Upper lobe of right lung (tissue), 1 donor: Measurements from ENCODE around the gene HDAC4. TPM values are rescaled to one million over a fixed set of nuclear protein-coding genes. Genes with fewer than 3 reads are reported as not detected.
A peak's percentile ranks its signal among the peaks of the same experiment; 100 is the strongest.

ENCODE experiments used
- ATAC-seq: fragments of 200-7000 bp; cut with Tn5 transposase; one replicate; pipeline ENCODE4 v1.9.1; 2020; ENCODE audit warnings: mild to moderate bottlenecking, moderate library complexity
- DNase-seq: peaks from one replicate; pipeline ENCODE4 v3.0.0-alpha.2; 2020
- H3K27ac ChIP-seq: fragments of 200-600 bp; one replicate; pipeline ENCODE4 v1.8.0; 2022
- H3K27me3 ChIP-seq: fragments of 200-600 bp; one replicate; pipeline ENCODE4 v1.8.0; 2022; ENCODE audit warnings: mild to moderate bottlenecking
- H3K36me3 ChIP-seq: fragments of 200-600 bp; one replicate; pipeline ENCODE4 v1.8.0; 2022
- H3K4me1 ChIP-seq: fragments of 200-600 bp; one replicate; pipeline ENCODE4 v1.8.0; 2022
- H3K4me3 ChIP-seq: fragments of 200-600 bp; one replicate; pipeline ENCODE4 v1.8.0; 2022; ENCODE audit warnings: mild to moderate bottlenecking
- H3K9me3 ChIP-seq: fragments of 200-600 bp; one replicate; pipeline ENCODE4 v1.8.0; 2022
- intact Hi-C: fragments of 100-400 bp; cut with DNase I; formaldehyde crosslinking; loops from one replicate; pipeline ENCODE4 v1.11.0; 2022
- total RNA-seq: library from RNA; stranded (reverse); fragmentation: NEBNext Ultra II Directional; extraction: Animal tissue kit (Norgen Biotek cat#: 25700); gene quantifications from one replicate; pipeline ENCODE4 v1.2.1, GENCODE V29; 2021
- TF ChIP-seq, protein P1 (sequence below): fragments of 200-600 bp; IDR thresholded peaks from one replicate; pipeline ENCODE4 v1.8.0; 2022; ENCODE audit warnings: antibody characterized with exemption
- donor health status: DM: no; HTN: yes; CAD: no; lungs with severe emphysema.

Gene HDAC4
- total RNA-seq, 1 donor from 2014 or later, result 44.1 TPM

DNA sequence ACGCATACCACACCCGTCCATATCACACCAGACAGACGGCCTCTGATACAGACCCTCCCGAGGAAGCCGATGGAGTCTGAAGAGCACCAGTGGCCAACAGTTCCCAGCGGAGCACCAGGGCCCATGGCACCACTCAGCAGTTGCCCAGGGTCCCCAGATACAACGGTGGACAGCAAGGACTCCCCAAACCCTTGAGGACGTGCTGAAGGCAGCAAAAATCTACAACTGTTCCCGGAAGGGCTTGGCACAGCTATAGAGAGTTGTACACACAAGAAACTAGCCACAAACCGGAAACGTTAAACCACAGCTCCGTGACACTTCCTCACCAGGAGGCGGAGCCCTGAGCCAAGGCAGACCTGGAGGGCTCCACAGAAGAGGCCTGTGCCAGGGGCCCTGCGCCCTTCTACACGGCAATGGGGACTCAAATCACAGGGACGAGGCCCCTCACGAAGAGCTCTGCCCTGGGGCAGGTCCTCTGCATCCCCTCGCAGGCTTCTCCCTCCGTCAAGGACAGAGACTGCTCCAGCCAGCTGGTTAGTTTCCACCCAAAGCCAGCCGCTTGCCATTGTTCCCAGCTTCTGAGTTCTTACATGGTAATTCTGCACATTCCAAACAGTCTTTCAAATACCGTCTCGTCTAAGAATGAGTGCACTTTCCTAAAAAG is 133.4 kb downstream of the HDAC4 start:
- ATAC-seq (peak; percentile 89), DNase-seq (peak; percentile 87)
- intact Hi-C loops, result no loop called here
- H3K4me3 ChIP-seq, result peak overlapping the region; percentile 36
- no peaks in the 10 kb centered on the region for H3K36me3 ChIP-seq
- H3K4me1 ChIP-seq, result peaks cover 54% of the 10 kb centered on the region
- TF ChIP-seq, protein P1, sequence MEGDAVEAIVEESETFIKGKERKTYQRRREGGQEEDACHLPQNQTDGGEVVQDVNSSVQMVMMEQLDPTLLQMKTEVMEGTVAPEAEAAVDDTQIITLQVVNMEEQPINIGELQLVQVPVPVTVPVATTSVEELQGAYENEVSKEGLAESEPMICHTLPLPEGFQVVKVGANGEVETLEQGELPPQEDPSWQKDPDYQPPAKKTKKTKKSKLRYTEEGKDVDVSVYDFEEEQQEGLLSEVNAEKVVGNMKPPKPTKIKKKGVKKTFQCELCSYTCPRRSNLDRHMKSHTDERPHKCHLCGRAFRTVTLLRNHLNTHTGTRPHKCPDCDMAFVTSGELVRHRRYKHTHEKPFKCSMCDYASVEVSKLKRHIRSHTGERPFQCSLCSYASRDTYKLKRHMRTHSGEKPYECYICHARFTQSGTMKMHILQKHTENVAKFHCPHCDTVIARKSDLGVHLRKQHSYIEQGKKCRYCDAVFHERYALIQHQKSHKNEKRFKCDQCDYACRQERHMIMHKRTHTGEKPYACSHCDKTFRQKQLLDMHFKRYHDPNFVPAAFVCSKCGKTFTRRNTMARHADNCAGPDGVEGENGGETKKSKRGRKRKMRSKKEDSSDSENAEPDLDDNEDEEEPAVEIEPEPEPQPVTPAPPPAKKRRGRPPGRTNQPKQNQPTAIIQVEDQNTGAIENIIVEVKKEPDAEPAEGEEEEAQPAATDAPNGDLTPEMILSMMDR, result peak; percentile 49
- H3K9me3 ChIP-seq, result no peaks in the 10 kb centered on the region
- H3K27me3 ChIP-seq, result no peaks in the 10 kb centered on the region
- H3K27ac ChIP-seq, result peak overlapping the region; percentile 86

DNA sequence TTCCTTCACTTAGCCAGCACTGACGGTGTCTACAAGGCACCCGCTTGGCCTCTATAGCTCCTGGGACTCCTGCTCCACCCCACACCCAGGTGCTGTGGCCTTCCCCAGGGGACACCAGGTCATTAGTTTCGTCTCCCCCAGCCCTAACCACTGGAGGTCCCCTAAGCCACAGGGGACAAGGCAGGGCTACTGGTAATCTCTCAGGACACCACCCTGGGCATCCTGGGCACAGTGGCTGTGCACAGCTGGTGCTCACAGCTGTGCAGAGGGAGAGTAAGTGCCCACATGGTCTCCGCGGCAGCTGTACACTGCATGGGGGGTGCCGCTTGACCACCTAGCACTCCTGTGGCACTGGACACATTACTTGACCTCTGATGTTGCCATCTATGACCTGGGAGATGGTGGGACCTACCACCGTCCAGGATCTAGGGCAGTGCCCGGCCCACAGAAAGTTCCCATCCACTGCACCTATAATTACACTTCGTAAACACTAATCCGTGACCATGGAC is 134.0 kb downstream of the HDAC4 start:
- no peaks in the 10 kb centered on the region for H3K27me3 ChIP-seq
- peak overlapping the region; percentile 86 for H3K27ac ChIP-seq
- DNase-seq (no peak), ATAC-seq (no peak)
- TF ChIP-seq, protein P1, result no peak
- intact Hi-C loops, result no loop called here
- no peaks in the 10 kb centered on the region for H3K9me3 ChIP-seq
- peaks cover 54% of the 10 kb centered on the region for H3K4me1 ChIP-seq
- H3K36me3 ChIP-seq, result no peaks in the 10 kb centered on the region
- H3K4me3 ChIP-seq, result peak overlapping the region; percentile 36

DNA sequence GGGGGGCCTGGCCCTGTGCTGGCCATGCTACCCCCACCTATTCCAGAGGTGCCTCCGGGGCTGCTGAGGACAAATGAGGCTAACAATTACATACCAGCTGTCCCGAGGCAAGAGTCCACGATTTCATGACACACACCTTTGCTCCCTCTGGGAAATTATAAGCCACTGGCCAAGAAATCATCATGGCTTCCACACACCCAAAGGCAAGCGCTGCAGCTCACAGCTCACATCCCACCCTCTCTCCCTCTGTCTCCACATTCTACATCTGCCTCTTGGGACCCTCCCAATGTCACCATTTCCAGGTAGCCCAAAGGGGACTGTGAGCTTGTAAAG is 134.4 kb downstream of the HDAC4 start:
- TF ChIP-seq, protein P1, result no peak
- Histone ChIP-seq H3K9me3 (no peaks in the 10 kb centered on the region), H3K27ac (peak overlapping the region; percentile 86), H3K4me3 (no peak overlapping the region), H3K36me3 (no peaks in the 10 kb centered on the region), H3K4me1 (peaks cover 54% of the 10 kb centered on the region), H3K27me3 (no peaks in the 10 kb centered on the region)
- DNase-seq (no peak), ATAC-seq (no peak)
- intact Hi-C loops, result no loop called here

DNA sequence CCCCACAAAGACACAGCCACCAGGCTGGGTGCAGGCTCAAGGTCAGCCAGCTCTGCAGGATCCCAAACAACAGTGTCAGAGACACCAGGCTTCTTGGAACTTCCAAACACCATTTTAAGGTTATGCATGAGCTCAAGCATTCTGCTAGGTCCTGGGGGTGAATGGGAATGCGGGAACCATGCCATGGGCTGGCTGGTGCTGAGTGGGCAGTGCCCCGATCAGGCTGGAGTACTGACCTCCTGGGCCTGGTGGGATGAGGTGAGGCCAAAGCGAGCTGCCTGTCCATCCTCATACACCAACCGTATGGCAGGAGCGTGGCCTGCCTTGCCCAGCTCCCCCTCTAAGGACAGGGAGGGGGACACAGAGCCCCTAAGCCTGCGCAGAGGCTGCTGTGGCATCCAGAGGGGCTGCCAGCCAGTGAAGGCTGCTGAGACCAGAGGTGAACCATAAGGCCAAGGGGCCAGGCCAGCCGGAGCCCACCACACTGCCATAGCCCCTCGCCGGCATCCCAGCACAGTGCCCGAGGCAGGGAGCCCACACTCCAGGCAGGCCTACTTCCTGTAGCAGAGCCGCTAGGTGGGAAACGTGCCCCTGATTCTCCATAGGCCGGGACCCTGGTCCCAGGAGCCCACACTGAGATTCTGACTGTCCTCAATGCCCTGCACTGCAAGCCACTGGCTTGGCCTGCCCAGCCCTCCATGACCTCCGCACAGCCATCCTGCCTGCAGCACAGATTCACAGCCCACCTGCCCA is 135.0 kb downstream of the HDAC4 start:
- Histone ChIP-seq H3K27me3 (no peaks in the 10 kb centered on the region), H3K9me3 (no peaks in the 10 kb centered on the region), H3K27ac (peak overlapping the region; percentile 86), H3K4me1 (peaks cover 54% of the 10 kb centered on the region), H3K4me3 (no peak overlapping the region), H3K36me3 (no peaks in the 10 kb centered on the region)
- intact Hi-C loops, result no loop called here
- ATAC-seq (no peak), DNase-seq (no peak)
- TF ChIP-seq, protein P1, result no peak

GRCh38 chr2:239264838-239265651 is 135.8 kb downstream of the HDAC4 start:
- Histone ChIP-seq H3K27me3 (no peaks in the 10 kb centered on the region), H3K36me3 (no peaks in the 10 kb centered on the region), H3K27ac (peak overlapping the region; percentile 86), H3K9me3 (no peaks in the 10 kb centered on the region), H3K4me3 (no peak overlapping the region), H3K4me1 (peaks cover 55% of the 10 kb centered on the region)
- peak; percentile 62 for ATAC-seq
- peak; percentile 71 for DNase-seq
- intact Hi-C loops, result no loop called here
- TF ChIP-seq, protein P1, result no peak
